Activated CD4-positive, alpha-beta T cell treated with anti-CD3 and anti-CD28 coated beads, Interleukin-2, amount 50 U/mL, for 1 hour (primary cell): ENCODE results near the gene UBE2F.

Experiments
- DNase-seq: peaks from one replicate; pipeline ENCODE4 v3.0.0-alpha.2; 2020

The UBE2F gene, protein sequence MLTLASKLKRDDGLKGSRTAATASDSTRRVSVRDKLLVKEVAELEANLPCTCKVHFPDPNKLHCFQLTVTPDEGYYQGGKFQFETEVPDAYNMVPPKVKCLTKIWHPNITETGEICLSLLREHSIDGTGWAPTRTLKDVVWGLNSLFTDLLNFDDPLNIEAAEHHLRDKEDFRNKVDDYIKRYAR

DNA sequence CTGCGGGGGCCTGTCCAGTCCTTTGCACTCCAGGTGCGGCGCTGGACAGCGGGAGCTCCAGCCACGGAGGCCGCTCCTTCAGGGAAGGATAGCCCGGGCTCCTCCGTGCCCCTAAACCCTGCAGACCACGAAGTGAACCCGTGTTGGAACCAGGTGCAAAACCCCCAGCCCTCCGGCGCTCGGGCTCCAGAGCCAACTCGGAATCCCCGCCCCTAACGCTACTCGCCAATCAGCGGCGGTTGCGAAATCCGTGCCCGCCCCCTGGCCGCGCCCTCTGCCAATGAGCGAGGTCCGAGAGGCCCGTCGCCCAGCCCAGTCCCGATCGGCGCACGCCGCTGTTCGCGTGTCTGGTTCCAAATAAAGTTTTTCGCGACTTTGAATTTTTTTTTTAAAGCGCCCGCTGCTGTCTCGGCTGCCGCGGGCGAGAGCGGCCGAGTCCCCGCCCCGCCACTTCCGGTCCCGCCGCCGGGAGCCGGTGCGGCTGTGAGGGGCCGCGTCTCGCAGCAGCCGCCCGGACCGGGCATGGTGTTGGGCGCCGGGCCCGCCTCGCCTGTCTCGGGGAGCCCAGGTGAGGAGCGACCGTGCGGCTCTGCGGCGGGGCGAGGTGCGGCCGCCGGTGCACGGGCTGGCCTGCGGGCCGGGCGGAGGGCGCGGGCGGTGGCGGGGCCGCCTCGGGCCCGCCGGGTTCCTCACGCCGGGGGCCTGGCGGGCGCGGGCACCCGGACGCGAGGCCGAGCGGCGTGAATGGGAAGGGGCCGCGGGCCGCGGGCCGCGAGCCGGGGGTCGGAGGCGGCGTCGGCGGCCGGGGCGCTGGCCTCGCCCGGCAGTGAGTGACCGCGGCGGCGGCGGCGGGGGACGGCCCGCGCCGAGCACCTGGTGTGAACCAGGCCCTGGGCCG lies at the start of gene UBE2F:
Gene UBE2F (plus strand): TSS at position 450 of the 898 bp plus-strand sequence. CDS start 6,094 bp downstream, outside the sequence.
- DNase-seq, result peak; percentile 97

DNA sequence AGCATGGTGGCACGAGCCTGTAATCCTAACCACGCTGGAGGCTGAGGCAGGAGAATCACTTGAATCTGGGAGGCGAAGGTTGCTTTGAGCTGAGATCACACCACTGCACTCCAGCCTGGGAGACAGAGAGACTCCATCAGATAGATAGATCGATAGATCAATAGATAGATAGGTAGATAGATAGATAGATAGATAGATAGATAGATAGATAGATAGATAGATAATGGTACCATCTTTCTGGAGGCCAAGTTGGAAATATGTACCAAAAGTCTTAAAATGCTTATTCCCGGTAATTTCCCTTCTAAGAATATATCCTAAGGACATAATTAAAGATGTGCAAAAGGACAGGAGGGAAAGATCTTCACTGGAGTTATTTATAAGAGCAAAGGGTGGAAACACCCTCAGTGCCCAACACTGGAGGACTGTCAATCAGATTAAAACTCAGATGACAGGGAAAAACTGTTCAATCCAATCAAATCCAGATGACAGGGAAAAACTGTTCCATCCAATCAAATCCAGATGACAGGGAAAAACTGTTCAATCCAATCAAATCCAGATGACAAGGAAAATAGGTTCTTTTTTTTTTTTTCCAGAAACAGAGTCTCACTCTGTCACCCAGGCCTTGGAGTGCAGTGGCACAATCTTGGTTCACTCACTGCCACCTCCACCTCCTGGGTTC lies 49.0 kb upstream of the UBE2F start:
- DNase-seq, result no peak

DNA sequence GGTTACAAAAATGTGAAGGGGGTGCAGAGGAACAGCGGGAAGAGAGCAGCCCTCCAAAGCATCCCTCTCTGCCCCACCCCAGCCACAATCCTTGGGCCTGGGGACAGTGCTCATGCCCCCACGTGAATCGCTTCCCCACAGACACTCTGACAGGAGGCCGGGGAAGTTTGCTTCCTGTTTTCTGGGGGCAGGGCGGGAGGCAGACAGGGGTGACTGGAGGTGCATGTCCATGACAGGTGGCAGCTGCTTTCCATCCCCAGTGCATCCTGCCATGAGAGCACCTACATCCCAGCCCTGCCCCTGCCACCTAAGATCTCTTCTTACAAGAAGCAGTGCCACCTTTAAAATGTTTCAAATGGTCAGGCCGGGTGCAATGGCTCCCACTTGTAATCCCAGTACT lies 47.2 kb upstream of the UBE2F start:
- no peak for DNase-seq

DNA sequence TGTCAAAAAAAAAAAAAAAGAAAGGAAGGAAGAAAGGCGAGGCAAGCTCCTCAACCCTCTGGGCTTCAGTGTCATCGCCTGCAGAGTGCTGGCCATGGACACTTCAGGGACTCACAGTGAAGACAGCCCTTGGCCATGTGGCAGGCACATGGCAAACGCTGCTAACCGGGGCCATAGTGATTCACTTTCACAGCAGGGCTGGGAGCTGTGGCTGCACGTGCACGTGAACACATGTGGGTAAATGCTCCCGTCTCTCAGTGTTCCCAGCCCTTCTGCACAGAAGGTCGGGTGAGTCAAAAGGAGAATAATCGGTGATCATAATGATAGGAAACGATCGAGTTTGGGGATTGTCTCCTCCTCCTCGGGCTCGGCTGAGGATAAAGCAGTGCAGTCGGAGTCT lies 46.1 kb upstream of the UBE2F start:
- DNase-seq, result no peak

DNA sequence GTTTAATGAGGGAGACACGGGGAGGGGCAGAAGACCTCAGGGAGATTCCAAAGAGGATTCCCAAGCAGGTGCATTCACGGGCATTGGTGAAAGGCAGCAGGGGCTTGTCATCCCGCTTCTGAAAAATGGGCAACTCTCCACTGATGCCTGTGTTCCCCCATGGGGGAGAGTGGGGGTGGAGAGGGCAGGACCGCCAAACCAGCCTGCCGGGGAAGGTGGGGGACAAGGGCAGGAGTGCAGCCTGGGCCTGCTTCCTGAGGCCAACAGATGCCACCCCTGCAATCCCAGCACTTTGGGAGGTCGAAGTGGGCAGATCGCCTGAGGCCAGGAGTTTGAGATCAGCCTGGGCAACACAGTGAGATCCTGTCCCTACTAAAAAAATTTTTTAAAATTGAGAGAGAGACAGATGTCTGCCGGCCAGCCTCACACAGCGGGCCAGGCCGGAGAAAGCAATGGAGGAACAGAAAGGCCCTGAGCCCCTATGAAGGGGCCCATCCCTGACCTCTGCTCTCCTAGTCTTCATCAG lies 44.8 kb upstream of the UBE2F start:
- DNase-seq, result no peak

DNA sequence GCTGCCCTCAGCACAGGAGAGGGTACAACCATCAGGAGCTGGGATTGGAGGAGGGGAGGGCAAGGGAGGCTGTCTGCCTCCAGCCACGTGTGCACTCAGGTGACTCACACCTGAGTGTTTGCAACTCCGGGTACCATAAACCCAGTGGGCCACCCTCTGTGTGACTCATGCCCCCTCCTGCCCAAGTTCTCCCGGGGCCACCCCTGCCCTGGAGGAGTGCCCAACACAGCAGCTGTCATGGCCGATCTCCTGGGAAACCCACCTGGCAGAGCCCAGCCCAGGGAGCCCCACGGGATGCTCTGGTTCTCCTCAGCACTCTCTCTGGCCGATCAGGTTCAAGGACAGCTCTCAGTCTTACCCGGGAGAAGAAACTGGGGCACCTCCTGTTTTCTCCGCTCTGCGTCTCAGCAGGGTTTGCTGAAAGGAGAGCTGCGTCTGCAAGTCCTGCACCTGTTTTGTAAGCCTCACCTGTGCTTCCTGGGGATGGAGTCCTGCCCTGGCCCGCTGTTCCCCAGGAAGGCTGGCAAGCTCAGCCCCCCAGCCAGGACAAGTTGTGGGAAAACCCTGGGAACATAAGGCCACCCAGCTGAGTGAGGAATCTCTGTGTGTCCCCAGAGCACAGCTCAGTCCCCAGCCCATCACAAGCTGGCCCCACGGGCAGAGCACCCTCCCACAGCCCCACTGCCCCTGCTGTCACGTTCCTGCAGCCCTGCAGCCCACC lies 44.0 kb upstream of the UBE2F start:
- DNase-seq, result no peak

DNA sequence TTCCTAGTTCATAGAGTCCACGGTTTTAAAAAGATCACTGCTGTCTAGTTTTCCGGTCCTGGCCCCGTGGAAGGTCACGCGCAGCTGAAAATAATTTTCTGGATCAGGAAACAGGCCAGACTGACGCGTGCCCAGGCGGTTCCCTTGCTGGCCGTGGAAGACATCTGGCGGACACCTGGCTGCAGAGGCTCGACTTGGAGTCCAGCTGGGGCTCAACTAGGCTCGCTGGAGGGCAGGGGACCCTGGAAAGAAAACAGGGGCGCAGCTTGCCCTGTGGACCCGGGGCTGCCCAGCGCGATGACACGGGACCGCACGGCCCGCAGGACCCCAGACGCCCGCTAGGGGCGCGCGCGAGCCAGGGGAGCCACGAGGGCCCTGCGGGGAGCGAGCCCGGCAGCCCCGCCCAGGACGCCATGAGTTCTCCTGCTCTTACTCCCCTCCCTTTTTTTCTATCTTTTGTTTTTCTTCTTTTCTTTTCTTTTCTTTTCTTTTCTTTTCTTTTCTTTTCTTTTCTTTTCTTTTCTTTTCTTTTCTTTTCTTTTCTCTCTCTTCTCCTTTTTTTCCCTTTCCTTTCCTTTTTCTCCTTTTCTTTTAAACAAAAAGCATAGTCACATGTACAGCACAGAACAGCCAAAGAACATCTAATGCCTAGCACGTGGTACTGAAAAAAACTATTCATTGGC lies 43.2 kb upstream of the UBE2F start:
- peak; percentile 80 for DNase-seq

DNA sequence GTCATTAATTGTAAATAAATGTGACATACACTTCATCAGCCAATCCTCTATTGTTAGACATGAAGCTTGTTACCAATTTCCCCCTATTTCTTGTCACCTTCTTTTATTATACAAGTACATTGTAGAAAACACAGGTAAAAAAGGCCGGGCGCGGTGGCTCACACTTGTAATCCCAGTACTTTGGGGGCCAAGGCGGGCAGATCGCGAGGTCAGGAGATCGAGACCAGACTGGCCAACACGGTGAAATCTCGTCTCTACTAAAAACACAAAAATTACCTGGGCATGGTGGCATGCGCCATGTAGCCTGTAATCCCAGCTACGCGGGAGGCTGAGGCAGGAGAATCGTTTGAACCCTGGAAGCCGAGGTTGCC lies 42.7 kb upstream of the UBE2F start:
- DNase-seq, result no peak

DNA sequence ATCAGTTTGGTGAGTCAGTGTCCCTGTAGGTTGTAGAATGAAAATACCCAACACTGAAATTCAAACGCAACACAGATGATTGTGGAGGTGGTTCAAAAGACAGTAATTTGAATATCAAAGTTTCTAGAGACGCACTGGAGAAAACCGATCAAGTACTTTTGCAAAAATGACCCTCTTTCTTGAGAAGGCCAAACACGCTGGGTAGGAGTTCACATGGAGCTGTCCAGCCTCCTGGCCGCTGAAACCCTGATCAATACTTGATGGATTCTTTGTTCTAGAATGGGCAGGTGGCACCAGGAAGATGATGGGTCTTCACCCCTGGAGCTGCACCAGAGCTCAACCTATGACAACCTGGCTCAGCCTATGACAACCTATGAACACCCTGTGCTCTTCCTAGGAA lies 39.7 kb upstream of the UBE2F start:
- no peak for DNase-seq

DNA sequence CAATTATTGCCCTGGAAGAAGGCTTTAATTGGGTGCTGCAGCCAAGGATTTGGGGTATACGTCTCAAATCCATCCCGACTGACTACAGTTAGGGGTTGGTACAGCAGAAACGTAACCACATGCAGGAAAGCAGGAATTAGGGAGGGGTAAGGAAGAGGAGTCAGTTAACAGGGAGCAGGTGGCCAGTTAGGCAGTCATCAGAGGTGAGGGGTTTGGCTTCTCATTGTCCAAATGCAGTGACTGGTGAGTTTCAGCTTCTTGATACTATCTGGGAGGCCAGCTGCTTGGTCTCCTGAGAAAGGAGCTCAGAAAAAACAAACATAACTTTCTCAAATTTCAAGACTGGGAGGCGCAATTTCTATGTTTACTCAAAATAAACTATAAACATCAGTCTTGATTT lies 38.8 kb upstream of the UBE2F start:
- DNase-seq, result no peak

DNA sequence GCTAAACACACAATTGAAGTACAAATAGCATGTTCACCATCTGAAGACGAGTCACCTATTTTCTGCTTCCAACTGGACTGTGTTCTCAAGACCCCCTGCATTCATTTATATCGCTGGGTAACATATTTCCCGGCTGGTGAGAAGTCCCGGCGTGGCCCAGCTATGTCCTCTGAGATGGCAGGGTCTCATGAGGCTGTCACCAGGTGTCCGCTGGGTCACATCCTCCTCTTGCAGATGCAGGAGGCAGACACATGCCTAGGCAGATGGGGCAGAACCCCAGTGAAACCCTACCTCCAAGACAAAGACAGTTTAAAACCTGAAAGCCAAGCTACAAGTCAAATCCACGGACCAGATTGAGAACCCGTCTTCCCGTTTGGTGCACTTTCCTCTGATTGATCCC lies 36.8 kb upstream of the UBE2F start:
- DNase-seq, result no peak

DNA sequence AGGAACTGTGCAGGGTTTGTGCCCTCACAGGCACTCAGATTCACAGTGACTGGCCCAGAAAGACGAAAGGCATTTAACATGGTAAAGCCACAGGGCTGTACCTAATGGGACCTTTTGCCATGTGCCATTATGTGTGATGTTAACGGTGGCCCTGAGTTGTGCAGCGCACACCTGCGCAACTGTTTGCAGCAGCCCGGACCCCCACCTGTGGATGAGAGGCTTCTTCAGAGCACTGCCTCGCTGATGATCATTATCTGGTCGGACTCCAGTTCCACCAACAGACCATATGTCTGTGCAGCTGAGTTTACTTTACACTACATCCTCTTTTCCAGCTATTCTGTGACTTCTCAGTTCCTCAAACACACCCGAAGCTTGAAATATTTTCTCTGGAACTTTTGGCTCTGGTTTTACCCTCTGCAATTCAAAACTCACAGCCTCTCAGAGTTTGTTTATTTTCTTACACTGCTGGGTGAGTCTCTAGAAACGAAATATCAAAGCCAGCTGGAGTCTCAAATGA lies 35.6 kb upstream of the UBE2F start:
- no peak for DNase-seq

DNA sequence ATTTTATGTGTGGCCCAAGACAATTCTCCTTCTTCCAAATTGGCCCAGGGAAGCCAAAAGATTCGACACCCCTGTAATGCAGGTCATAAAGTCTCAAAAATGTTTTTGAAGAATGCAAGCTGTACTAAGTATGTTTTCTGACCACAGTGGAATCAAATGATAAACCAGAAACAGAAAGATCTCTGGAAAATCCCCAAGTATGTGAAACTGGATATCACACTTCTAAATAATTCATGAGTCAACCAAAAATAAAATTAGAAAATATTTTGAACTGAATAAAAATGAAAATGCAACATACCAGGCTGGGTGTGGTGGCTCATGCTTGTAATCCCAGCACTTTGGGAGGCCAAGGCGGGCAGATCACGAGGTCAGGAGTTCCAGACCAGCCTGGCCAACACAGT lies 34.1 kb upstream of the UBE2F start:
- DNase-seq, result no peak

DNA sequence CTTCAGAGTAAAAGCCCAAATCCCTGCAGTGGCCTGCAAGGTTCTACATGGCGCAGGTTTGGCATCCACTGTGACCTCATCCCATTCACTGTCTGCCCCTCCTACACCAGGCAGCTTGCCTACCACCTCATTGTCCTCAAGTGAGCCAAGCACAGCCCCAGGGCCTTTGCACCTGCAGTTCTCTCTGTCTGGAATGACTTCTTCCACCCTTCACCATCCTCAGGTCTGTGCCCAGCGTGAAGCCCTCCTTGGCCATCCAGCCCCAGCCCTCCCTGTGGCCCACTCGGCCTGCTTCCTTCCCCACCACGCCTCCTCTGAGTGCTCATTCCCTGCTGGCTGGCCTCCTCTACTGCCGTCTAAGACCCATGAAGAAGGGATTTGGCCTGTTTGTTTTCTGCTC lies 32.6 kb upstream of the UBE2F start:
- DNase-seq, result no peak

DNA sequence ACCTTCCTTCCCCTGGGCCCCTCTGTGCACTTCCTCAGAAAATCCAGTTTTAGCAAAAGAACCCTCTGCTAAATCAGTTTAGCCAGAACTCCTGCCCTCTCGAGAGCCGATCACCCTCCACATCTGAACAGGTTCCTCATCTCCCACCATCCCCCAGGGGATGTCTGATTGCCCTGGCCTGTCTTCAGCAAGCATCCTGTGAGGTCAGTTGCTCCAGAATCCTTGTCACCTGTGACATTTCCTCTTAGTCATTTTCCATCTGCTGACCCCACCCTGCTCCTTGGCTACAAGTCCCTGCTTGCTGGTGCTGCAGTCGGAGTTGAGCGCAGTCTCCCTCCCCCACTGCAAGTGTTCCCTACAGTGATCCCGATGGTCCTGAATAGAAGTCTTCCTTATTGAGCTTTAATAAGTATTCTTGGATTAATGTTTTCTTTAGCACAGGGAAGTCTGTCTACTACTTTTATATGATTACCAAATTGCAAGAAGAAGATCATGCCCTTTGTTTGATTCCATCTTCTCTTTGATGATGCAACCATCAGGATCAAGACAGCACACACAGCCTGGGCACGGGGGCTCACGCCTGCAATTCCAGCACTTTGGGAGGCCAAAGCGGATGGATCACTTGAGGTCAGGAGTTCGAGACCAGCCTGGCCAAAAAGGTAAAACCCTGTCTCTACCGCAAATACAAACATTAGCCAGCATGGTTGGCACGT lies 30.9 kb upstream of the UBE2F start:
- DNase-seq, result no peak

DNA sequence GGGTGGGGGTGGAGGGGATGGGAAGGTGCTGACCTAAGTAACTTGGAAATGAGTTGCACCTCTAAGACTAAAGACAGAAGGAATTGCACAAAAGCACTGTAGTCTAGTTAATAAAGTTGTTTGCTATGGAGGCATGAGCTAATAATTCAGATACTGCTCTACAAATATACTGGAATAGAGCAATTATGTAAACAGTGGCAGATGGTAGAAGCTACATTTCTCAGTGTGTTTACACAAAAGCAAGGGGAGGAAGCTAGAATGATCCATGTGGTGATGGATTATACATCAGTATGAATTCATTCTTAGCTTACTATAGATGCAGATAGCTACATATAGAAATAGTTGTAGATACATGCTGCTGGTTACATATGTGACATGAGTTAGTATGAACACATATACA lies 27.6 kb upstream of the UBE2F start:
- DNase-seq, result no peak

DNA sequence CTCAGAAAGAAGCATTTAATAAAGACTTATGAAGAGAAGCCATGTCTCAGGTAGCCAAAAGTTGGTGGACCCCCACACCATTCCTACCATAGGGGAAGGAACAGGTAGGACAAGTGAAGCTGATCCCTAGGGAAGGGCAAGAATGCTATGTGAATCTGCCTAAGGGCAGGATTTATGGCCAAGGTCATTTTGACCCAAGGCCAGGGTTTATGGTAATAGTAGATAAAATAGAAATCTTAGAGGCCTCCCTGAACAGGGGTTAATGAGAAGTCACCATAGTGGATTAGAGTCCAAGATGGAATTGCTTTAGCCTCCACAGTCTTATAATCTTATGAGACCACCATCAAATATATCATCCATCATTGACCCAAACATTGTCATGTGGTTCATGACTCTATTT lies 26.0 kb upstream of the UBE2F start:
- DNase-seq, result no peak

DNA sequence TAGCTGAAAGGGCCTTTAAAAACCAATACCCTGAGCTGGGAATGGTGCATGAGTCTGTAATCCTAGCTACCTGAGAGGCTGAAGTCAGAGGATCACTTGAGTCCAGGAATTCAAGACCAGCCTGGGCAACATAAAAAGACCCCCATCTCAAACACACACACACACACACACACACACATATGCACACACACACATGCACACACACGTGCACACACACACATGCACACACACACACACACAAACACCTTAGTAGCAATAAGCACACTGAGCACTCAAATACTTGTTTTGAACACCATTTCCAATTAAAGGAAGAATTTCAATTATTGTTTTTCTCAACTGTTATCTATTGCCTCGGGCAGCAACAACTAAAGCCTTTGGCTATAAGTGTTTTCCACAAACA lies 25.6 kb upstream of the UBE2F start:
- DNase-seq, result no peak

DNA sequence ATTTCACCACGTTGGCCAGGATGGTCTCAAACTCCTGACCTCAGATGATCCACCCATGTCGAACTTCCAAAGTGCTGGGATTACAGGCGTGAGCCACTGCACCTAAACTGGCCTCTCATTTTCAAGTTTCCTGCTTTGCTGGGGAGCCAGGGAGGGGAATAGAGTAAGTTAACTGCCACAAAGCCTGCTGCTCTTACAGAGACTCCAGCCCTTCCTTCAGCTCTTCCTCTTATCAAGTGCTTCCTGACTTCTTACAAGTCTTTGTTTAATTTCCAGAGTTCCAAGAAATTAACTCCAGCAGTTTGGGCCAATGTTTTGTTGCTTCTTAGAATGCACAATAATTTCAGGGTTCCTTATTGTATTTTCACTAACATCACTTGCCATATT lies 24.3 kb upstream of the UBE2F start:
- DNase-seq, result no peak

DNA sequence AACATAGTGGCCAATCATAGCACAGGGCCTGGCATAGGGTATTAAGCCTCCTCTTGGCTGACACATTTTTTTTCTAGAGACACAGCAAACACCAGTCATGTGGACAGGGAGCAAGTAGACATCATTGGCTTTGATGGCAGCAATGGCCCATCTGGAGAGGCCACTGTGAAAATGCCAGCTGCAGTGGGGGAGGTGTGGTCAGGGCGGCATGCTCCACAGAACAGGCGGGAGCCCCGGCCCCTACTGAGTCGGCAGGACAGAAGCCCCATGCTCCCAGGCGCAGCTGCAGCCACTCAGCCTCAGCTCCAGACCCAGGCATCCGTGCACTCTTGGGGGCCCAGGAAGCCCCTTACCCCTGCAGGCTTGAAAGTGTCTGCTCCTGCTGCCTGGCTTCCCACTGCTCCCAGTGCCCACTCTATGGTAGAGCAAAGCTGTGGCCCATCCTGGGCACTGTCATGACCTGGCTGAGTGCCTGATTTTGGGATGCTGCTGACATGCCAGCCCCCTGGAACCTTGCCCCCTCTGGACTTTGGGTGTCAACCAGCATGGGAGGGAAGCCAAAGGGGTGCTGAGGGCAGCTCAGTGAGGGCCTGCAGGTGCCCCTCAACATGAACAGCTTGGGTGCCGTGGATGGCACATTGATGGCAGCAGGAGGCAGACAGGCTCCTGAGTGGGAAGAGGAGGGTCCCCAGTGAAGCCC lies 23.3 kb upstream of the UBE2F start:
- DNase-seq, result no peak

DNA sequence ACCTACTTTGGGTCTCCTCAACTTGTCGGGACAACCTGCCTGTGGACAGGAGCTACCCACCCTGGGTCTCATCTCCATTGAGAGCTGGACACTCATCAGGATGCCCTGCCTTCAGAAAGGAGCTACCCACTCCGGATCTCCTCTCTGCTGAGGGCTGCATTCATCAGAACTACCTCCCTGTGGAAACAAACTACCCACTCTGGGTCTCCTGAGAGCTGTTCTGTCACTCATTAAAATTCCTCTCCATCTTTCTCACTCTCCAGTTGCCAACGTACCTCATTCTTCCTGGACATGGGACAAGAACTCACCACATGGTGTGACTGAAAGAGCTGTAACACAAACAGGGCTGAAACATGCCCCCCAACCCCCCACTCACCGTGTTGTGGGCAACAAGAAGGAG lies 22.5 kb upstream of the UBE2F start:
- no peak for DNase-seq
